PC-3 (cell line): ENCODE measurements around the gene CLASP1. TPM values are rescaled to one million over a fixed set of nuclear protein-coding genes. Genes with fewer than 3 reads are reported as not detected.
A peak's percentile ranks its signal among the peaks of the same experiment; 100 is the strongest.

Experiments
- ATAC-seq: fragments of 200-7000 bp; cut with Tn5 transposase; 2 replicates; pipeline ENCODE4 v1.9.1; 2020; ENCODE audit warnings: mild to moderate bottlenecking, moderate library complexity
- BruUV-seq: library from RNA; stranded (reverse); fragments of 400-500 nt; replicated peaks from 2 replicates; lab custom pipeline; 2021; lab: Mats Ljungman, UMichigan
- CTCF ChIA-PET: fragments of 300-600 bp; sonication (Branson Sonifier 250); formaldehyde crosslinking; loops from one replicate; lab custom pipeline; 2022; ENCODE audit warnings: antibody characterized with exemption; lab: Charles Lee
- POLR2A ChIA-PET: fragments of 300-600 bp; sonication (Branson Sonifier 250); formaldehyde crosslinking; loops from one replicate; lab custom pipeline; 2022; ENCODE audit warnings: antibody characterized with exemption; ENCODE audit not compliant: unreplicated experiment; lab: Charles Lee
- DNase-seq: peaks from one replicate; pipeline ENCODE4 v3.0.0-alpha.2; 2015
- H2AFZ ChIP-seq: fragments of 300-600 bp; sonication (generic); 2 replicates; pipeline ENCODE4 v1.6.0; 2016; ENCODE audit warnings: antibody characterized with exemption, low read length
- H3F3A ChIP-seq: fragments of 300-600 bp; sonication (generic); one replicate; pipeline ENCODE4 v1.6.0; 2017; ENCODE audit warnings: antibody characterized with exemption, low read length, control low read depth, mild to moderate bottlenecking; ENCODE audit not compliant: unreplicated experiment
- H3K27ac ChIP-seq: fragments of 300-600 bp; sonication (generic); 2 replicates; pipeline ENCODE4 v1.5.1; 2016; ENCODE audit warnings: mild to moderate bottlenecking, low read length
- H3K27me3 ChIP-seq: fragments of 300-600 bp; sonication (generic); 2 replicates; pipeline ENCODE4 v1.6.1; 2016; ENCODE audit warnings: low read length, mixed read lengths
- H3K36me3 ChIP-seq: fragments of 300-600 bp; sonication (generic); 2 replicates; pipeline ENCODE4 v1.6.1; 2016; ENCODE audit warnings: low read depth, mixed run types, low read length, mixed read lengths
- H3K4me1 ChIP-seq: fragments of 300-600 bp; sonication (generic); 2 replicates; pipeline ENCODE4 v1.5.1; 2016; ENCODE audit warnings: low read length; ENCODE audit not compliant: insufficient read depth
- H3K4me2 ChIP-seq: fragments of 300-600 bp; sonication (generic); 2 replicates; pipeline ENCODE4 v1.6.0; 2016; ENCODE audit warnings: low read length
- H3K4me3 ChIP-seq: fragments of 300-600 bp; sonication (generic); 2 replicates; pipeline ENCODE4 v1.5.1; 2016; ENCODE audit warnings: mild to moderate bottlenecking, low read length, mixed read lengths
- H3K79me2 ChIP-seq: fragments of 300-600 bp; sonication (generic); 2 replicates; pipeline ENCODE4 v1.6.1; 2017; ENCODE audit warnings: low read length, mixed read lengths
- H3K9ac ChIP-seq: fragments of 300-600 bp; sonication (generic); 2 replicates; pipeline ENCODE4 v1.6.0; 2016; ENCODE audit warnings: mild to moderate bottlenecking, low read length
- H3K9me2 ChIP-seq: fragments of 300-600 bp; sonication (generic); replicated peaks from 2 replicates; pipeline ENCODE4 v1.6.1; 2016; ENCODE audit warnings: mixed run types, low read length, mixed read lengths
- H3K9me3 ChIP-seq: fragments of 300-600 bp; sonication (generic); 2 replicates; pipeline ENCODE4 v1.6.1; 2016; ENCODE audit warnings: low read length, mixed read lengths
- H4K20me1 ChIP-seq: fragments of 300-600 bp; sonication (generic); 2 replicates; pipeline ENCODE4 v1.6.1; 2016; ENCODE audit warnings: low read length, mixed read lengths
- EZH2 ChIP-seq: fragments of 300-600 bp; sonication (generic); IDR thresholded peaks from one replicate; pipeline ENCODE4 v1.6.1; 2017; ENCODE audit warnings: antibody characterized with exemption, mild to moderate bottlenecking, low read length; ENCODE audit not compliant: unreplicated experiment
- EZH2phosphoT487 ChIP-seq: fragments of 300-600 bp; sonication (generic); IDR thresholded peaks from 2 replicates; pipeline ENCODE4 v1.6.1; 2018; ENCODE audit warnings: mild to moderate bottlenecking, antibody characterized with exemption, low read length, borderline replicate concordance
- intact Hi-C: fragments of 100-400 bp; cut with micrococcal nuclease; formaldehyde crosslinking; loops from 2 replicates; pipeline ENCODE4 v1.9.0; 2023
- total RNA-seq: library from RNA; depleted of rRNA; stranded (reverse); fragments of >200 nt; gene quantifications from 2 replicates; pipeline ENCODE4 v1.2.3, GENCODE V29; 2014
- TF ChIP-seq, protein P1 (sequence below): fragments of 300-600 bp; sonication (generic); conservative IDR thresholded peaks from 2 replicates; pipeline ENCODE4 v1.5.1; 2017; ENCODE audit warnings: antibody characterized with exemption, low read depth, mild to moderate bottlenecking, low read length

The CLASP1 gene
- total RNA-seq, 1 experiment from 2014 or later = 24.3 TPM

DNA sequence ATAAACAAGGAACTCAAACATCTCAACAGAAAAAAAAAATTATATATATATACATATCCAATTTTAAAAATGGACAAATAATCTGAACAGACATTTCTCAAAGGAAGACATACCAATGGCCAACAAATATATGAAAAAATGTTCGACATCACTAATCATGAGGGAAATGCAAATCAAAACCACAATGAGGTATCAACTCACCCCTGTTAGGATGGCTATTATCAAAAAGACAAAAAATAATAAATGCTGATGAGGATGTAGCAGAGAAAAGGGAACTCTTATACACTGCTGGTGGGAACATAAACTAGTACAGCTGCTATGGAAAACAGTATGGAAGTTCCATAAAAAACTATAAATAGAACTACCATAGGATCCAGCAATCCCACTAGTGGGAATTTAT is 46.1 kb downstream of the CLASP1 start:
- intact Hi-C loops = no loop called here
- no TSS peak for BruUV-seq
- H3K4me1 ChIP-seq = peaks cover 17% of the 10 kb centered on the region
- H3K36me3 ChIP-seq = peaks cover 8% of the 10 kb centered on the region; the same call in 1 of the 2 replicates
- H2AFZ ChIP-seq = no peak overlapping the region
- H4K20me1 ChIP-seq = no peaks in the 10 kb centered on the region
- DNase-seq (no peak), ATAC-seq (no peak)
- no peak overlapping the region for H3K4me3 ChIP-seq
- TF ChIP-seq EZH2phosphoT487 (no peak), EZH2 (no peak)
- TF ChIP-seq, protein P1, sequence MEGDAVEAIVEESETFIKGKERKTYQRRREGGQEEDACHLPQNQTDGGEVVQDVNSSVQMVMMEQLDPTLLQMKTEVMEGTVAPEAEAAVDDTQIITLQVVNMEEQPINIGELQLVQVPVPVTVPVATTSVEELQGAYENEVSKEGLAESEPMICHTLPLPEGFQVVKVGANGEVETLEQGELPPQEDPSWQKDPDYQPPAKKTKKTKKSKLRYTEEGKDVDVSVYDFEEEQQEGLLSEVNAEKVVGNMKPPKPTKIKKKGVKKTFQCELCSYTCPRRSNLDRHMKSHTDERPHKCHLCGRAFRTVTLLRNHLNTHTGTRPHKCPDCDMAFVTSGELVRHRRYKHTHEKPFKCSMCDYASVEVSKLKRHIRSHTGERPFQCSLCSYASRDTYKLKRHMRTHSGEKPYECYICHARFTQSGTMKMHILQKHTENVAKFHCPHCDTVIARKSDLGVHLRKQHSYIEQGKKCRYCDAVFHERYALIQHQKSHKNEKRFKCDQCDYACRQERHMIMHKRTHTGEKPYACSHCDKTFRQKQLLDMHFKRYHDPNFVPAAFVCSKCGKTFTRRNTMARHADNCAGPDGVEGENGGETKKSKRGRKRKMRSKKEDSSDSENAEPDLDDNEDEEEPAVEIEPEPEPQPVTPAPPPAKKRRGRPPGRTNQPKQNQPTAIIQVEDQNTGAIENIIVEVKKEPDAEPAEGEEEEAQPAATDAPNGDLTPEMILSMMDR = no peak
- no peak overlapping the region for H3K9ac ChIP-seq
- no peaks in the 10 kb centered on the region for H3K9me2 ChIP-seq
- H3K27ac ChIP-seq = no peak overlapping the region
- ChIA-PET POLR2A (no interaction called here), CTCF (no interaction called here)
- no peaks in the 10 kb centered on the region for H3K9me3 ChIP-seq
- no peaks in the 10 kb centered on the region for H3K27me3 ChIP-seq
- no peaks in the 10 kb centered on the region for H3F3A ChIP-seq
- no peak overlapping the region for H3K4me2 ChIP-seq
- H3K79me2 ChIP-seq = peaks cover 52% of the 10 kb centered on the region

DNA sequence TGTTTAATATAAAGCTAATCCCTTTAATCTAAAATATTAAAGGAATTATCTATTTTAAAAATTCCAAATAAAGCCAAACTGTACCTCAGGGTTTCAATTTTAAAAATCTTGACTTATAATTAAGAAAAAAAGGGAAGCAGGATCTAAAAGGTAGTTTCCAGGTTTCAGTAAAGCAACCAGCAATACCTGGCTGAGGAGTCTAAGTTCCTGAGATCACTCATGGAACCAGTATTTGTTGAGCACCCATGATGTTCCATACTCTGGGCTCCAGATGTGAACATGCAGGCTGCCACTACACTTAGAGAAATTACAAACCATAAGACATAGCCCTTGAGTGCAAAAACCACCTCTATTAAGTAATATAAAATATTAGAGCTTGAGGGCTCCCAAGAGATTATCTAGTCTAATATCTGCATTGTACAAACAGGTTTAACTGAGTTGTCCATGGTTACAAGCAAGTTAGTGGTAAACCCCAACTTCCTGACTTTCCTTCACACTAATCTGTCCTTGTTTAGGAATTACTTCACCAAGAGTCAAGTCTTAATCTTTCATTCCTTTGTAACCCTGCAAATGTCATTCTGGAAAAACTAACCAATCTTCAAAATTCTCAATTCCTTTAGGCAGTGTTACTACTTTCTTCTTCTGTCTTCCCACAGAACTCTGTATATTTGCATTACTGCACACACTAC is 49.2 kb downstream of the CLASP1 start:
- Histone ChIP-seq H3K9me3 (no peaks in the 10 kb centered on the region), H3K79me2 (peaks cover 62% of the 10 kb centered on the region), H3K27ac (peak overlapping the region; percentile 85), H3K9ac (no peak overlapping the region; the same call in 1 of the 2 replicates), H3K4me3 (no peak overlapping the region), H3K9me2 (no peaks in the 10 kb centered on the region), H3K36me3 (peaks cover under 1% of the 10 kb centered on the region; the same call in 1 of the 2 replicates), H3K4me2 (peak overlapping the region; percentile 11; the same call in 1 of the 2 replicates), H2AFZ (no peak overlapping the region), H3K4me1 (peaks cover 32% of the 10 kb centered on the region), H3K27me3 (no peaks in the 10 kb centered on the region), H3F3A (no peaks in the 10 kb centered on the region), H4K20me1 (no peaks in the 10 kb centered on the region)
- POLR2A ChIA-PET = interaction anchor here (0.6 to 1.2 kb wide), 2 partner anchors 12 to 70 kb away, joined by 5 to 7 read pairs; partner anchors contain the start of gene RNU4ATAC
- intact Hi-C loops = loop anchor here (10.0 kb wide), 1 partner anchor 195 kb away; no protein-coding TSS in a partner anchor
- CTCF ChIA-PET = no interaction called here
- no peak for TF ChIP-seq EZH2
- no peak for TF ChIP-seq EZH2phosphoT487
- DNase-seq = peak; percentile 72
- ATAC-seq = peak; percentile 70
- BruUV-seq = no TSS peak

DNA sequence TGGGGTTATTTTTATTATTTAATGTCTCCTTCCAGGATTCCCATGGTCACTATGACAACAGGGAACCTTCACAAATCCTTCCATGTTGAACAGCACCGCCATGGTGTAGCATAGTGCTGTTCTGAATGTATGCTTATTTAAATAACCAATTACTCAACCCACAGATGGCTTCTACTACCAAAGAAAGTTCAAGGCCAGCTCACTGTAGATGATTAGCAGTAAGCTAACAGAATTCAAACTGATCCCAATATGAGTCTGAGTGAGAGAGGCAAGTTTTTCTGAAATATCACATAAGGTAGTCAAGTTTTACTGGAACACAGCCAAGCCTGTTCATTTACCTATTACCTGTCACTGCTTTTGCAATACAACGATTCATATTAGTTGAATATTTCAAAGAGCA is 51.2 kb downstream of the CLASP1 start:
- H3K79me2 ChIP-seq = peaks cover 58% of the 10 kb centered on the region
- intact Hi-C loops = loop anchor here (10.0 kb wide), 1 partner anchor 193 kb away; no protein-coding TSS in a partner anchor
- no peaks in the 10 kb centered on the region for H3K9me3 ChIP-seq
- H3F3A ChIP-seq = no peaks in the 10 kb centered on the region
- BruUV-seq = no TSS peak
- ChIA-PET CTCF (no interaction called here), POLR2A (no interaction called here)
- no peaks in the 10 kb centered on the region for H3K36me3 ChIP-seq
- H3K27ac ChIP-seq = no peak overlapping the region
- no peak overlapping the region for H3K9ac ChIP-seq
- H3K4me1 ChIP-seq = peaks cover 32% of the 10 kb centered on the region
- no peak for ATAC-seq
- no peak overlapping the region for H3K4me2 ChIP-seq
- no peaks in the 10 kb centered on the region for H3K27me3 ChIP-seq
- no peak overlapping the region for H3K4me3 ChIP-seq
- TF ChIP-seq, protein P1 = no peak
- TF ChIP-seq EZH2phosphoT487 = no peak
- no peak for TF ChIP-seq EZH2
- no peaks in the 10 kb centered on the region for H4K20me1 ChIP-seq
- peak; percentile 24 for DNase-seq
- no peak overlapping the region for H2AFZ ChIP-seq
- no peaks in the 10 kb centered on the region for H3K9me2 ChIP-seq
